ENCODE measurements around the gene ABCB1.
"Not testable (repeated sequence)": the region's sequence is repeated elsewhere in the genome, so short reads cannot be mapped to it uniquely, and the experiment has no call there.

Gene ABCB1

DNA sequence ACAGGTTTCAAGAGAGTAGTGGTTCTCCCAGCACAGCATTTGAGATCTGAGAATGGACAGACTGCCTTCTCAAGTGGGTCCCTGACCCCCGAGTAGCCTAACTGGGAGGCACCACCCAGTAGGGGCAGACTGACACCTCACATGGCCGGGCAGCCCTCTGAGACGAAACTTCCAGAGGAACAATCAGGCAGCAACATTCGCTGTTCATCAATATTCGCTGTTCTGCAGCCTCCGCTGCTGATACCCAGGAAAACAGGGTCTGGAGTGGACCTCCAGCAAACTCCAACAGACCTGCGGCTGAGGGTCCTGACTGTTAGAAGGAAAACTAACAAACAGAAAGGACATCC, 135.2 kb downstream of the ABCB1 start:
- not testable (repeated sequence) for FAIRE-seq

- not testable (repeated sequence) for FAIRE-seq
Measured at GRCh38 chr7:87464830-87465533, 135.7 kb downstream of the ABCB1 start.

- FAIRE-seq = no peak
Measured at GRCh38 chr7:87463982-87464381, 136.7 kb downstream of the ABCB1 start.

GRCh38 chr7:87460444-87460843, 140.2 kb downstream of the ABCB1 start:
- not testable (repeated sequence) for FAIRE-seq

GRCh38 chr7:87459941-87460340, 140.7 kb downstream of the ABCB1 start:
- FAIRE-seq = no peak

GRCh38 chr7:87458148-87458547, 142.5 kb downstream of the ABCB1 start:
- no peak for FAIRE-seq

DNA sequence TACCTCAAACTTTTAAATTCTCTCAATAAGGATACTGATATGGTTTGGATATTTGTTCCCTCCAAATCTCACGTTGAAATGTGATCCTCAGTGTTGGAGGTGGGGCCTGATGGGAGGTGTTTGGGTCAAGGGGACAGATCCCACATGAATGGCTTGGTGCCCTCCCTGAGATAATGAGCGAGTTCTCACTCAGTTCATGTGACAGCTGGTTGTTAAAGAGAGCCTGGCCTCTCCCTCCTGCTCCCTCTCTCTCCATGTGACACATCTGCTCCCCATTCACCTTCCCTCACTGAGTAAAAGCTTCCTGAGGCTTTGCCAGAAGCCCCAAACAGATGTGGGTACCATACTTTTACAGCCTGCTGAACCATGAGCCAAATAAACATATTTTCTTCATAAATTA, 144.4 kb downstream of the ABCB1 start:
- no peak for FAIRE-seq

All from A204.1 (cell line).